HG03469 (cell line): ENCODE data around the gene ANGEL1.

ENCODE experiments used
- ATAC-seq: cut with Tn5 transposase; IDR thresholded peaks from one replicate; pipeline ENCODE4 v1.9.1; 2021; ENCODE audit warnings: mild to moderate bottlenecking, moderate library complexity, moderate number of reproducible peaks; ENCODE audit not compliant: unreplicated experiment

ANGEL1 gene

GRCh38 chr14:76826122-76826521 is 13.4 kb upstream of the ANGEL1 start, which contains the start of gene LRRC74A:
TSS of gene LRRC74A (plus strand) at chr14:76826408. CDS start at chr14:76826698, 290 bp downstream.
- ATAC-seq = no peak

- ATAC-seq = no peak
These were observed 8.0 kb upstream of the ANGEL1 start for GRCh38 chr14:76820700-76821099.

GRCh38 chr14:76814726-76815645 is 2.3 kb upstream of the ANGEL1 start:
- no peak for ATAC-seq

- peak; percentile 6 for ATAC-seq
These were observed 625 bp downstream of the ANGEL1 start for GRCh38 chr14:76812093-76812421.

- no peak for ATAC-seq
These were observed 1.1 kb downstream of the ANGEL1 start for GRCh38 chr14:76811561-76811960.

GRCh38 chr14:76810953-76811400 is 1.7 kb downstream of the ANGEL1 start:
- no peak for ATAC-seq

- no peak for ATAC-seq
These were observed 2.2 kb downstream of the ANGEL1 start for GRCh38 chr14:76810525-76810924.

- no peak for ATAC-seq
These were observed 3.7 kb downstream of the ANGEL1 start for GRCh38 chr14:76808990-76809389.

GRCh38 chr14:76808011-76808410 is 4.7 kb downstream of the ANGEL1 start:
- ATAC-seq = no peak

- no peak for ATAC-seq
These were observed 6.2 kb downstream of the ANGEL1 start for GRCh38 chr14:76806446-76806845.

- no peak for ATAC-seq
These were observed 18.7 kb downstream of the ANGEL1 start for GRCh38 chr14:76793956-76794355.

- no peak for ATAC-seq
These were observed 19.4 kb downstream of the ANGEL1 start for GRCh38 chr14:76793324-76793723.

- ATAC-seq = no peak
These were observed 20.3 kb downstream of the ANGEL1 start for GRCh38 chr14:76792422-76792821.

GRCh38 chr14:76786601-76787000 is 26.1 kb downstream of the ANGEL1 start:
- no peak for ATAC-seq

- ATAC-seq = peak; percentile 51
These were observed 27.8 kb downstream of the ANGEL1 start for GRCh38 chr14:76784881-76785280.

- ATAC-seq = no peak
These were observed 28.3 kb downstream of the ANGEL1 start for GRCh38 chr14:76784266-76784874.

GRCh38 chr14:76782885-76783566 is 29.7 kb downstream of the ANGEL1 start:
- ATAC-seq = no peak

GRCh38 chr14:76782115-76782884 is 30.4 kb downstream of the ANGEL1 start:
- ATAC-seq = no peak

- ATAC-seq = no peak
These were observed 31.0 kb downstream of the ANGEL1 start for GRCh38 chr14:76781648-76782051.

- ATAC-seq = no peak
These were observed 31.6 kb downstream of the ANGEL1 start for GRCh38 chr14:76780875-76781647.
